Activated CD8-positive, alpha-beta memory T cell treated with anti-CD3 and anti-CD28 coated beads, Interleukin-2, amount 50 U/mL, for 48 hours (primary cell): Measurements from ENCODE around the gene CDPF1.

Source experiments
- DNase-seq: peaks from one replicate; pipeline ENCODE4 v3.0.0-alpha.2; 2020

CDPF1 gene

GRCh38 chr22:46256358-46256958 lies 6.4 kb upstream of the CDPF1 start:
- no peak for DNase-seq

- DNase-seq = no peak
Measured at GRCh38 chr22:46251816-46252380, 1.8 kb upstream of the CDPF1 start.

- no peak for DNase-seq
Measured at GRCh38 chr22:46251266-46251665, 1.2 kb upstream of the CDPF1 start.

GRCh38 chr22:46250783-46251125 lies 661 bp upstream of the CDPF1 start:
- DNase-seq = peak; percentile 65

- no peak for DNase-seq
Measured at GRCh38 chr22:46247443-46247975, 2.6 kb downstream of the CDPF1 start.

GRCh38 chr22:46246178-46246577 lies 3.9 kb downstream of the CDPF1 start:
- DNase-seq = no peak

GRCh38 chr22:46245511-46245910 lies 4.6 kb downstream of the CDPF1 start:
- no peak for DNase-seq

GRCh38 chr22:46244771-46245170 lies 5.3 kb downstream of the CDPF1 start:
- DNase-seq = no peak

GRCh38 chr22:46242076-46242475 lies 8.0 kb downstream of the CDPF1 start:
- DNase-seq = no peak

GRCh38 chr22:46241396-46242007 lies 8.6 kb downstream of the CDPF1 start:
- DNase-seq = no peak

GRCh38 chr22:46240907-46241306 lies 9.2 kb downstream of the CDPF1 start:
- DNase-seq = no peak

- no peak for DNase-seq
Measured at GRCh38 chr22:46240506-46240905, 9.6 kb downstream of the CDPF1 start.

- no peak for DNase-seq
Measured at GRCh38 chr22:46240073-46240472, 10.0 kb downstream of the CDPF1 start.

- no peak for DNase-seq
Measured at GRCh38 chr22:46239261-46240048, 10.6 kb downstream of the CDPF1 start.

- DNase-seq = no peak
Measured at GRCh38 chr22:46238541-46238940, 11.6 kb downstream of the CDPF1 start.

GRCh38 chr22:46237453-46238124 lies 12.5 kb downstream of the CDPF1 start:
- no peak for DNase-seq

- DNase-seq = no peak
Measured at GRCh38 chr22:46234969-46235368, 15.1 kb downstream of the CDPF1 start.

- DNase-seq = no peak
Measured at GRCh38 chr22:46233231-46233630, 16.9 kb downstream of the CDPF1 start.

GRCh38 chr22:46230262-46230901 lies 19.7 kb downstream of the CDPF1 start:
- DNase-seq = no peak

- no peak for DNase-seq
Measured at GRCh38 chr22:46229701-46230100, 20.4 kb downstream of the CDPF1 start.

GRCh38 chr22:46226577-46226976 lies 23.5 kb downstream of the CDPF1 start:
- no peak for DNase-seq

- DNase-seq = no peak
Measured at GRCh38 chr22:46225631-46226030, 24.5 kb downstream of the CDPF1 start.

- no peak for DNase-seq
Measured at GRCh38 chr22:46224898-46225290, 25.2 kb downstream of the CDPF1 start.
